Activated CD4-positive, alpha-beta T cell treated with anti-CD3 and anti-CD28 coated beads for 1 hour (primary cell): Measurements from ENCODE around the gene IGF1R.

Experiments
- DNase-seq: peaks from one replicate; pipeline ENCODE4 v3.0.0-alpha.2; 2020

The IGF1R gene

GRCh38 chr15:98708037-98708590 is 59.8 kb downstream of the IGF1R start:
- no peak for DNase-seq

- DNase-seq = no peak
These were observed 63.5 kb downstream of the IGF1R start for GRCh38 chr15:98711810-98712209.

- DNase-seq = no peak
These were observed 64.7 kb downstream of the IGF1R start for GRCh38 chr15:98712845-98713584.

GRCh38 chr15:98713585-98714001 is 65.3 kb downstream of the IGF1R start:
- DNase-seq = no peak

- DNase-seq = no peak
These were observed 66.6 kb downstream of the IGF1R start for GRCh38 chr15:98714922-98715321.

- DNase-seq = no peak
These were observed 67.1 kb downstream of the IGF1R start for GRCh38 chr15:98715401-98715800.

GRCh38 chr15:98715890-98716443 is 67.6 kb downstream of the IGF1R start:
- DNase-seq = no peak

GRCh38 chr15:98717371-98717770 is 69.0 kb downstream of the IGF1R start:
- DNase-seq = no peak

- no peak for DNase-seq
These were observed 69.6 kb downstream of the IGF1R start for GRCh38 chr15:98717942-98718341.

- DNase-seq = no peak
These were observed 70.2 kb downstream of the IGF1R start for GRCh38 chr15:98718426-98719136.

- DNase-seq = no peak
These were observed 70.9 kb downstream of the IGF1R start for GRCh38 chr15:98719137-98719740.

- DNase-seq = no peak
These were observed 71.7 kb downstream of the IGF1R start for GRCh38 chr15:98720031-98720430.

- no peak for DNase-seq
These were observed 72.5 kb downstream of the IGF1R start for GRCh38 chr15:98720577-98721565.

GRCh38 chr15:98722209-98722608 is 73.9 kb downstream of the IGF1R start:
- no peak for DNase-seq

GRCh38 chr15:98722645-98723044 is 74.3 kb downstream of the IGF1R start:
- DNase-seq = no peak

- no peak for DNase-seq
These were observed 74.9 kb downstream of the IGF1R start for GRCh38 chr15:98723195-98723594.

- DNase-seq = no peak
These were observed 75.7 kb downstream of the IGF1R start for GRCh38 chr15:98724048-98724447.

GRCh38 chr15:98724494-98724893 is 76.2 kb downstream of the IGF1R start:
- no peak for DNase-seq

GRCh38 chr15:98725874-98726273 is 77.5 kb downstream of the IGF1R start:
- DNase-seq = no peak

GRCh38 chr15:98727115-98728040 is 79.0 kb downstream of the IGF1R start:
- no peak for DNase-seq
